ENCODE measurements around the gene PDE3B.

GRCh38 chr11:14826600-14826999 lies 183.0 kb downstream of the PDE3B start:
- TF ChIP-seq POLR2A (IDR thresholded peaks at IDR 0.05; ENCODE audit: low read length) (no peak), GATA1 (IDR thresholded peaks at IDR 0.05; ENCODE audit: low read depth, low read length) (no peak)
